Adipocyte (in vitro differentiated cells): ENCODE measurements around the gene ICAM2.
A peak's percentile ranks its signal among the peaks of the same experiment; 100 is the strongest.

Source experiments
- DNase-seq: peaks from one replicate; pipeline ENCODE4 v3.0.0-alpha.2; 2015; ENCODE audit warnings: low read depth
- H3K27me3 ChIP-seq: replicated peaks from 2 replicates; pipeline ENCODE4 v1.7.0; 2013; ENCODE audit warnings: mild to moderate bottlenecking, low read length, moderate library complexity; ENCODE audit not compliant: control insufficient read depth, insufficient read depth
- H3K36me3 ChIP-seq: 2 replicates; pipeline ENCODE4 v1.7.0; 2013; ENCODE audit warnings: low read length, mild to moderate bottlenecking, moderate library complexity; ENCODE audit not compliant: control insufficient read depth, insufficient read depth, severe bottlenecking
- H3K4me1 ChIP-seq: 2 replicates; pipeline ENCODE4 v1.7.0; 2013; ENCODE audit warnings: mild to moderate bottlenecking, low read length, moderate library complexity; ENCODE audit not compliant: control insufficient read depth, insufficient read depth
- H3K4me3 ChIP-seq: 2 replicates; pipeline ENCODE4 v1.7.0; 2013; ENCODE audit warnings: mild to moderate bottlenecking, low read length, moderate library complexity
- H3K9ac ChIP-seq: 2 replicates; pipeline ENCODE4 v1.7.0; 2013; ENCODE audit warnings: mild to moderate bottlenecking, low read length, moderate library complexity
- H3K9me3 ChIP-seq: 2 replicates; pipeline ENCODE4 v1.7.0; 2013; ENCODE audit warnings: mild to moderate bottlenecking, low read length, moderate library complexity; ENCODE audit not compliant: control insufficient read depth

ICAM2 gene

DNA sequence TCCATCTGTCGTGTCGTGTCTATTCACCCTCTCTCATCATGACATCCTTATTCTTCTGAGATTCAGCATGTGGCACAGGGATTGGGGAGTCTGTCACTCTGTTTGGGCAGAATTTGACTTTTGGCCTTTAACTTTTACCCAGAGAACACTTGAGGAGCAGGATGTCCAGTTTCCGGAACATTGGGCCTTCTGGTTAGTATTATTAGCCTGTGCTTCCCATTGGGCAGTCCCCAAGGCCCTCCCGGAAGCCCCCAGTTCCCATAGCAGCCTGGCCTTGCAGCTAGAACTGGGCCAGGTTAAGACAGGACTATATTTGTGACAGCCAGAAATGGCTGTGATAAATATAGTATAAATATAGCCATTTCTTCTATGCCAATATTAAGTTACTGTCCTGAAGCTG lies 57.3 kb downstream of the ICAM2 start:
- Histone ChIP-seq H3K27me3 (peaks cover 3% of the 10 kb centered on the region), H3K9ac (no peak overlapping the region), H3K4me1 (peaks cover 26% of the 10 kb centered on the region), H3K9me3 (no peaks in the 10 kb centered on the region), H3K4me3 (no peak overlapping the region), H3K36me3 (no peaks in the 10 kb centered on the region)
- no peak for DNase-seq

DNA sequence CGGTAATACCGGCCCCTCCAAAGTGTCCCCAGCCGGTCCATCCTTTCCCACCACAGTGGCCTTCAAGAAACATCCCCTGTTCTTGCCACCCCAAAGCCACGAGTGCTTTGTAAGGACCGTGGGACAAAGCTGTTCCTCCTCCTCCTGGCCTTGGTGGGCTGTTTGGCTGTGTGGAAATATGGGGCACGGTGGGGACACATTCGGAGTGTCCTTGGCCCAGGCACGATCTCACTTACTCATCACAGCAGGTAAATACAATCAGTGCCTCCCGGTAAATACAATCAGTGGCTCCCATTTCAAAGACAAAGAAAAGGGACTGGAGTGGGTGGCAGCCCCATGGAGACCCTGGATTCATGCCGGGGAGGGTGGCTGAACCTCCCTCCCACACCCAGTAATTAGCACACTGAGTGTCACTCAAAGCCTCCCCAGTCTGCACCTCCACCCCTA lies 58.1 kb downstream of the ICAM2 start:
- Histone ChIP-seq H3K4me3 (no peak overlapping the region), H3K9me3 (no peaks in the 10 kb centered on the region), H3K27me3 (peaks cover 3% of the 10 kb centered on the region), H3K9ac (no peak overlapping the region), H3K4me1 (peaks cover 26% of the 10 kb centered on the region), H3K36me3 (no peaks in the 10 kb centered on the region)
- no peak for DNase-seq

DNA sequence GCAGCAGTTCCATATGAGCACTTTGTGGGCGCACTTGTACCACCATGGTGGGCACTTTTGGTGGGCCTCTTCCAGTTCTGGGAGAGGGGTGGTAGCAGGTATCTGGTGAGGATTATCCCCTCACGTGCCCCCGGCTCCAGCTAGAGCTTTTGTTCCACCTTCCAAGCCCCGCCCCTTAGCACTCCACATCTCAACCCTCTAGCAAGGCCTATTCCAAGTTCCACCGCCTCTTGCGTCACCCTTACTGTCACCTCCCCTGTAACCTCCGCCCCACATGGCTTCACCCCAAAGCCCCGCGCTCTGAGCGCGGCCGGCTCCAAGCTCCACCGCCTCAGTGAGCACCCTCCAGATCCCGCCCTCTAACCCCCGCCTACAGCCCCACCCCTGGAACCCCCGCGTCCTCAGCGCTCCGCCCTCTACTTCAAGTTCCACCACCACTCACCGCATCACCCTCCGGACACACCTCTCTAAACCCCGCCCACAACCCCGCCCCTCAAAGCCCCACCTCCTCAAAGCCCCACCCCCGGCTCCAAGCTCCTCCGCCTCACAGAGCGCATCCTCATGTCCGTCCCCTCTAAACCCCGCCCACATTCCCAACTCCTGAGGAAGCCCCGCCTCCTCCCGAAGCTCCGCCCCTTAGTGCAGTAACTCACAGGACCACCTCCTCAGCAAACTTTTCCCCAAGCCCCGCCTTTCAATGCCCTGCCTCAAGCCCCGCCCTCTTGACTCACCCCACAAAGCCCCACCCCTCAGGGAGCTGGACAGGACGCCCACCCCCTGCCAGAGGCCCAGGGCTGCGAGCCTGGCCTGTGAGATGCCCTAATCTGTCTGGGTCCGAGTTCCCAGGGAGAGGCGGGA lies 58.8 kb downstream of the ICAM2 start:
- H3K9me3 ChIP-seq = no peaks in the 10 kb centered on the region
- peaks cover 3% of the 10 kb centered on the region for H3K27me3 ChIP-seq
- peaks cover 26% of the 10 kb centered on the region for H3K4me1 ChIP-seq
- no peaks in the 10 kb centered on the region for H3K36me3 ChIP-seq
- H3K9ac ChIP-seq = no peak overlapping the region
- DNase-seq = peak; percentile 43
- H3K4me3 ChIP-seq = peak overlapping the region; percentile 72

DNA sequence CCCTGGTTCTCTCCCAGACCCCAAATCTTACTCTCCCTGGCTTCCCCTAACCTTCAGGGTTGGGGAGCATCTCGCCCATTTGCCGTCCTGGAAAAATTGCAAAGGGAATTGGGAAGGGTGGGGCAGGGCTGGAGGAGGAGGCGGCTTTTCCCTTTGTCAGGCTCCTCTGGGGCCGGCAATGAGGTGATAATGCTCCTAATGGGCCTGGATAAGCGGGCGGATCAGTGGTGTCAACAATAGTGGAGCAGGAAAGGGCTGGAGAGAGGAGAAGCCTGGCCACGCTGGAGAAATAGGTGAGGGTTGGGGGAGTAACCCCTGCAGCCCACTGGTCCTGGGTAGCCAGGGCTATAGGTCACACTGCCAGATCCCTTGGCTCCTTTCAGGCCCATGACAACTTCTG lies 60.0 kb downstream of the ICAM2 start:
- peak overlapping the region; percentile 72 for H3K4me3 ChIP-seq
- peaks cover 3% of the 10 kb centered on the region for H3K27me3 ChIP-seq
- peak overlapping the region; percentile 42 for H3K9ac ChIP-seq
- no peaks in the 10 kb centered on the region for H3K36me3 ChIP-seq
- no peak for DNase-seq
- peaks cover 26% of the 10 kb centered on the region for H3K4me1 ChIP-seq
- no peaks in the 10 kb centered on the region for H3K9me3 ChIP-seq

DNA sequence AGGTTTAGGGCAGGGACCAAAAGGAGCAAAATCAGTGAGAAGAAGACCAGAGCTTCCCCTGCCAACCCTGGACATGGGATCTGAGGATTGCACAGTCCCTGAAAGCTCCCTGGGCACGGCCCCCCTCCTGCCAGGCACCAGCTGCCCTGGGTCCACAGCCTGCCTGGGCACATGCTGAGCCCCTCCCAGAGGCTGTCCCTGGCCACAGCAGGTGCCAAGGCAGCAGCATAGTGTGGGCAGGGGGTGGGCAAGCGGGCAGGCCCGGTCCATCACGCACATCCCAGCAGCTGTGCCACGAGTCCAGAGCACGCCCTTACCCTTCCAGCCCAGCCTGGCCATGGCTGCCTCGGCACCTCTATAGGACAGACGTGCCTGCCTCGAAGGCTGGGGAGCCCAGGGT lies 60.4 kb downstream of the ICAM2 start:
- H3K36me3 ChIP-seq = no peaks in the 10 kb centered on the region
- peaks cover 26% of the 10 kb centered on the region for H3K4me1 ChIP-seq
- peaks cover 3% of the 10 kb centered on the region for H3K27me3 ChIP-seq
- H3K9ac ChIP-seq = no peak overlapping the region
- no peaks in the 10 kb centered on the region for H3K9me3 ChIP-seq
- DNase-seq = no peak
- peak overlapping the region; percentile 72 for H3K4me3 ChIP-seq

DNA sequence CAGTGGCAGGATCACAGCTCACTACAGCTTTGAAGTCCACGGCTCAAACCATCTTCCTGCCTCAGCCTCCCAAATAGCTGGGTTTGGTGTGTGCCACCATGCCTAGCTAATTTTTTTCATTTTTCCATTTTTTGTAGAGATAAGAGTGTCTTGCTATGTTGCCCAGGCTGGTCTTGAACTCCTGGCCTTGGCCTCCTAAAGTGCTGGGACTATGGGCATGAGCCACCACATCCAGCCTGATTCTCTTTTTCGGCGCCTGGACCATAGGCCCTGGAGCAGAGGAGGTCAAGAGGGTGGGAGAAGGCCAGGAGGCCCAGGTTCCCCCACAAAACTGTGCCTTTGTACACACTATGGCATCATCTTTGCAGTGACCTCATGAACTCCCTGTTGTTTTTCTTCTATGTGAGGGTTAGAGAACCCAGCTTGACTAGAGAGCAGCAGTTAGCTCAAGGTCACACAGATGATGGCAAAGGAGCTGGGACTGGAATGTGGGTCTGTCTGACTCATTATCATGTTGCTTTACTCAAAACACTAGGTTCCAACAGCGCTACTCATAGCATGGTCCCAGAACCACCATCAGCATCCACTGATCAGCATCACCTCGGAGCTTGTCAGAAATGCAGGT lies 64.0 kb downstream of the ICAM2 start:
- Histone ChIP-seq H3K4me3 (no peak overlapping the region), H3K9ac (no peak overlapping the region), H3K36me3 (no peaks in the 10 kb centered on the region), H3K27me3 (peaks cover 17% of the 10 kb centered on the region), H3K9me3 (no peaks in the 10 kb centered on the region), H3K4me1 (peaks cover 8% of the 10 kb centered on the region)
- peak; percentile 9 for DNase-seq

DNA sequence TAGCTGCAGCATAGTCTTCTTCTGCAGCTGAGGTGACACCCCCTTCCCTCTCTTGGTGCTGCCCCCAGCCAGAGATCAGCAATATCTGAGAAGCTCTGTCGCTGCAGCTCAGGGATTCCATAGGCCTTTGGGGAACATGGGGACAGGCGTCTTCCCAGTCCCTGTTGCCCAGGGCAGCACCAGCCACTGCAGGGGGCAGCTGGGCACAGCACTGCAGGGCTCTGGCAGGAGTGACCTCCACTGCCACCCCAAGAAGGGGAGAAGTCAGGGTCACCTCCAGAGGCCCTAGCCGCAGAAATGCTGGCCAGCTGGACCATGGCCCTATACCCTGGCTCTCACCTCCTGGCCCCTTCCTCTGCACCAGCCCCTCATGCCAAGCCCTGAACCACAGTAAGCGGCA lies 64.6 kb downstream of the ICAM2 start:
- H3K9ac ChIP-seq = no peak overlapping the region
- H3K4me1 ChIP-seq = peaks cover 4% of the 10 kb centered on the region
- H3K4me3 ChIP-seq = no peak overlapping the region
- H3K27me3 ChIP-seq = peaks cover 23% of the 10 kb centered on the region
- H3K36me3 ChIP-seq = no peaks in the 10 kb centered on the region
- DNase-seq = no peak
- no peaks in the 10 kb centered on the region for H3K9me3 ChIP-seq

DNA sequence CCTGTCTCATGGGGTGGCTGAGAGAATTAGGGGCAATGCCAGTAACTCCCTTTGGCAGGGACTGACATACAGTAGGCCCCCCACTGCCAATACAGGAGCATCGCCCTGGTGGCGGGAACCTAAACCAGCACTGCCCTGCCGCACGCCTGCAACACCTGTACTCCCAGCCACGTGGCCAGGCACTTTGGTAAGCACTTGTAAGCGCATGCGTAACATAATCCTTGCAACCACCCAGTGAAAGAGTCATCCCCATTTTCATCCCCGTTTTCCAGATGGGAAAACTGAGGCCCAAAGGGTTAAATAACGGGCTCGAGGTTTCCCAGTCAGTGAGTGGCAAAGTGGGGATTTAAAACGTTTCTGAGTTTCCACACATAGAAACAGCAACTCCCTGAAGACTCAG lies 65.2 kb downstream of the ICAM2 start:
- peaks cover 27% of the 10 kb centered on the region for H3K27me3 ChIP-seq
- no peaks in the 10 kb centered on the region for H3K9me3 ChIP-seq
- H3K4me3 ChIP-seq = no peak overlapping the region
- DNase-seq = no peak
- peaks cover 3% of the 10 kb centered on the region for H3K4me1 ChIP-seq
- no peaks in the 10 kb centered on the region for H3K36me3 ChIP-seq
- H3K9ac ChIP-seq = no peak overlapping the region

DNA sequence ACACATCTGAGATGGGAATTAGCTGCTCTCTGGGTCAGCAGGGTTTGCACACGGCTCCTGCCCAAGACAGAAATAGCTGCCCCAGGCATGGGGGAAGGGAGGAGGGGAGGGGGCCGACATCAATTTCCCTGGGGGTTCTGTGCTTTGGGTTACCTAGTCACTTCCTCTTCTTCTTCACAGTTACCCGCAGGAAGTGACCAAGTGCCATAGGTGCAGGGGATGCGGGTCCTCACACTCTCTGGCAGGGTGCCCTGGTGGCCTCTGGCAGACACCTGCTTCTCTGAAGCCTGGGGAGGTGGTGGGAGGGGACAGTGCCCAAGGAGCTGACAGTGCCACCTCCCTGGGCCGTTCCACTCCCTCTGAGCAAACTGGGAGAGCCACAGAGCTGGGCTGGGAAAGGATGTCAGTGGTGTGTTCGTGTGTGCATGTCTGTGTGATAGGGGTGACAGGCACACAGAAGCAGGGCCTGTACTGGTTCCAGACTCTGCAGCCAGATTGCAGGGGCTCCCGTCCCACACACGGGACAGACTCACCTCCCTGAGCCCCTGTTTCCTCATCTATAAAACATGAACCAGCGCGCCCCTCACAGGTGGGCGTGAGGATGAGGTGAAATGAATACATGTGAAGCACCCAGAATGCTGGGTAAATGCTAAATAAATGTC lies 65.9 kb downstream of the ICAM2 start:
- H3K36me3 ChIP-seq = no peaks in the 10 kb centered on the region
- no peak overlapping the region for H3K4me3 ChIP-seq
- DNase-seq = no peak

More for the DNA sequence above, 65.9 kb downstream of the ICAM2 start:
- Histone ChIP-seq H3K9me3 (no peaks in the 10 kb centered on the region), H3K4me1 (peaks cover 3% of the 10 kb centered on the region), H3K9ac (no peak overlapping the region), H3K27me3 (peaks cover 27% of the 10 kb centered on the region)
